ENCODE results near the gene MUC5AC. TPM values are rescaled to one million over a fixed set of nuclear protein-coding genes. Genes with fewer than 3 reads are reported as not detected.

Gene MUC5AC
- total RNA-seq, 4 donors from 2014 or later, result not detected

DNA sequence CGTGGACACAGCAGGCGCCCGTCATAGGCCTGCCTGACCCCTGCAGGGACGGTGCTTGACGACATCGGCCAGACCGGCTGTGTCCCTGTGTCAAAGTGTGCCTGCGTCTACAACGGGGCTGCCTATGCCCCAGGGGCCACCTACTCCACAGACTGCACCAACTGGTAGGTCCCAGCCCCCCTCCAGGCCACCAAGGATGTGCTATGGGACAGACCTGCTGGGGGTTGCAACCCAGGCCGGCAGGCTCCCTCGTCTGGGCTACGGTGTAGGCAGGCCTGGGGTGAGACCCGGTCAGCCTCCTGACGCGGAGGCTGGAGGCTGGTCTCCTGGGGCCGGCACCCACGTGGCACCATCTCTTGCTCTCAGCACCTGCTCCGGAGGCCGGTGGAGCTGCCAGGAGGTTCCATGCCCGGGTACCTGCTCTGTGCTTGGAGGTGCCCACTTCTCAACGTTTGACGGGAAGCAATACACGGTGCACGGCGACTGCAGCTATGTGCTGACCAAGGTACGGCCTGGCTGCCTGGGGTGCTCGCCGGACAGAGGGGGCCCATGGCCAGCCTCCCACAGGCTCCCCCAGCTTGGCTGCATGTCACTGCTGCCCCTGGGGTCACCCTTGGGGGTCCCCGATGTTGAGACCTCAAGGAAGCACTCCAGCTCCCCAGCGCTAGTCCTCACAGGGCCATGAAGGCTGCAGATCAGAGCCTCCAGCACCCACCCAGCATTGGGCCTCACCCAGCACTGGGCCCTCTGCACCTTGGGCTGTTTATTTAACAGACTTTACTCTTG, 7.7 kb downstream of the MUC5AC start:
- no peak for TF ChIP-seq POLR2A (IDR thresholded peaks at IDR 0.05)
- no peak for TF ChIP-seq POLR2AphosphoS5 (IDR thresholded peaks at IDR 0.05)
- TF ChIP-seq EP300 (IDR thresholded peaks at IDR 0.05; ENCODE audit: low read depth), result no peak
- TF ChIP-seq, protein P1, sequence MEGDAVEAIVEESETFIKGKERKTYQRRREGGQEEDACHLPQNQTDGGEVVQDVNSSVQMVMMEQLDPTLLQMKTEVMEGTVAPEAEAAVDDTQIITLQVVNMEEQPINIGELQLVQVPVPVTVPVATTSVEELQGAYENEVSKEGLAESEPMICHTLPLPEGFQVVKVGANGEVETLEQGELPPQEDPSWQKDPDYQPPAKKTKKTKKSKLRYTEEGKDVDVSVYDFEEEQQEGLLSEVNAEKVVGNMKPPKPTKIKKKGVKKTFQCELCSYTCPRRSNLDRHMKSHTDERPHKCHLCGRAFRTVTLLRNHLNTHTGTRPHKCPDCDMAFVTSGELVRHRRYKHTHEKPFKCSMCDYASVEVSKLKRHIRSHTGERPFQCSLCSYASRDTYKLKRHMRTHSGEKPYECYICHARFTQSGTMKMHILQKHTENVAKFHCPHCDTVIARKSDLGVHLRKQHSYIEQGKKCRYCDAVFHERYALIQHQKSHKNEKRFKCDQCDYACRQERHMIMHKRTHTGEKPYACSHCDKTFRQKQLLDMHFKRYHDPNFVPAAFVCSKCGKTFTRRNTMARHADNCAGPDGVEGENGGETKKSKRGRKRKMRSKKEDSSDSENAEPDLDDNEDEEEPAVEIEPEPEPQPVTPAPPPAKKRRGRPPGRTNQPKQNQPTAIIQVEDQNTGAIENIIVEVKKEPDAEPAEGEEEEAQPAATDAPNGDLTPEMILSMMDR (IDR thresholded peaks at IDR 0.05), result no peak
- intact Hi-C loops (cut with DNase I; ENCODE audit: low total_unique reads) (no loop called here), in situ Hi-C loops (cut with MboI; ENCODE audit: low pct_ligation_motif_present in 1 of 4, low pct_unique_long_range_greater_than_20kb in 1 of 4, low sequenced_read_pairs in 3 of 4) (no loop called here)
- Histone ChIP-seq H3K27me3 (no peaks in the 10 kb centered on the region), H3K4me3 (no peak overlapping the region), H3K4me1 (no peaks in the 10 kb centered on the region), H3K27ac (no peak overlapping the region), H3K36me3 (no peaks in the 10 kb centered on the region), H3K9me3 (no peaks in the 10 kb centered on the region)
- WGBS, 2 donors (ENCODE audit: low coverage in 1 of 2), result 85% methylated on average over 15 of the region's 30 CpGs; no CpG with 5 or more reads in 1 of the 2 donors
- peak; percentile 3 for DNase-seq

DNA sequence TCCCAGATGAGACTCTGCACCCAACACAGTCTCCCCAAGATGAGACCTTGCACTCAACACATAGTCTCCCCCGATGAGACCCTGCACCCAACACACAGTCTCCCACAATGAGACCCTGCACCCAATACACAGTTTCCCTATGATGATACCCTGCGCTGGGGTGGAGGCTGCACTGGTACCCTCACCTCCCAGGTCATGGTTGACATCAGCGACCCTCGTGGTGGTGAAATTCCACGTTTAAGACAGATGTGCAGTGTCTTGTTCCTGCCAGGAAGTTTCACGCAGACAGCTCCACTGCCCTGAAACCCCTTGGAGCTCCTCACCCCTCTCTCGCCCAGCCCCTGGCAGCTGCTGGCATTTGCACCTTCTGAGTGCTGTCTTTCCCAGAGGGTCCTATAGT, 9.5 kb downstream of the MUC5AC start:
- H3K36me3 ChIP-seq, result no peaks in the 10 kb centered on the region
- intact Hi-C loops (cut with DNase I; ENCODE audit: low total_unique reads), result no loop called here
- no peaks in the 10 kb centered on the region for H3K9me3 ChIP-seq
- H3K4me1 ChIP-seq, result no peaks in the 10 kb centered on the region
- no peak overlapping the region for H3K4me3 ChIP-seq
- H3K27me3 ChIP-seq, result no peaks in the 10 kb centered on the region
- H3K27ac ChIP-seq, result no peak overlapping the region
- in situ Hi-C loops (cut with MboI; ENCODE audit: low pct_ligation_motif_present in 1 of 4, low pct_unique_long_range_greater_than_20kb in 1 of 4, low sequenced_read_pairs in 3 of 4), result no loop called here
- WGBS, 2 donors (ENCODE audit: low coverage in 1 of 2), result 74 to 100% methylated on average over 1 to 7 of the region's 7 CpGs
- TF ChIP-seq POLR2A (IDR thresholded peaks at IDR 0.05), result no peak
- no peak for TF ChIP-seq POLR2AphosphoS5 (IDR thresholded peaks at IDR 0.05)
- TF ChIP-seq EP300 (IDR thresholded peaks at IDR 0.05; ENCODE audit: low read depth), result no peak
- TF ChIP-seq, protein P1 (IDR thresholded peaks at IDR 0.05), result no peak
- DNase-seq, result no peak

DNA sequence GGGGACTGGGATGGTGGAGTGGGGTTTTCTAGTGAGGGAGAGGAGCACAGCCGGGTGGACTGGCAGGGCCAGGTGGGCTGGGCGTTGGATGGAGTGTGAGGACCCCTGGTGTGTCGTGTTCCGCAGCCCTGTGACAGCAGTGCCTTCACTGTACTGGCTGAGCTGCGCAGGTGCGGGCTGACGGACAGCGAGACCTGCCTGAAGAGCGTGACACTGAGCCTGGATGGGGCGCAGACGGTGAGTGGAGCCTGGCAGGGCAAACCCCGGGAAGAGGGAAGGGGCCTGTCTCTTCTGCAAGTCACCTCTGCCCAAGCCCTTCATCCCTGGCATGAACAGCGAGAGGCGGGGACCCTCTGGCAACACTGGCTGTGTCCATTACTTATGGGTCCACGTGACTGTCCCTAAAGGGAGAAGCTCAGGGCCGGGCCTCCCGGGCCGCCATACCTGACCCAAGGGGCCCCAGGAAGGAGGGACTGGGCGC, 10.0 kb downstream of the MUC5AC start:
- no peaks in the 10 kb centered on the region for H3K27me3 ChIP-seq
- 84% methylated on average over 17 of the region's 19 CpGs; no CpG with 5 or more reads in 1 of the 2 donors for WGBS, 2 donors (ENCODE audit: low coverage in 1 of 2)
- in situ Hi-C loops (cut with MboI; ENCODE audit: low pct_ligation_motif_present in 1 of 4, low pct_unique_long_range_greater_than_20kb in 1 of 4, low sequenced_read_pairs in 3 of 4) (no loop called here), intact Hi-C loops (cut with DNase I; ENCODE audit: low total_unique reads) (no loop called here)
- H3K9me3 ChIP-seq, result no peaks in the 10 kb centered on the region
- no peak overlapping the region for H3K27ac ChIP-seq
- DNase-seq, result no peak
- H3K4me3 ChIP-seq, result no peak overlapping the region
- no peaks in the 10 kb centered on the region for H3K36me3 ChIP-seq
- no peaks in the 10 kb centered on the region for H3K4me1 ChIP-seq
- TF ChIP-seq EP300 (IDR thresholded peaks at IDR 0.05; ENCODE audit: low read depth), result no peak
- TF ChIP-seq, protein P1 (IDR thresholded peaks at IDR 0.05), result no peak
- no peak for TF ChIP-seq POLR2A (IDR thresholded peaks at IDR 0.05)
- TF ChIP-seq POLR2AphosphoS5 (IDR thresholded peaks at IDR 0.05), result no peak

DNA sequence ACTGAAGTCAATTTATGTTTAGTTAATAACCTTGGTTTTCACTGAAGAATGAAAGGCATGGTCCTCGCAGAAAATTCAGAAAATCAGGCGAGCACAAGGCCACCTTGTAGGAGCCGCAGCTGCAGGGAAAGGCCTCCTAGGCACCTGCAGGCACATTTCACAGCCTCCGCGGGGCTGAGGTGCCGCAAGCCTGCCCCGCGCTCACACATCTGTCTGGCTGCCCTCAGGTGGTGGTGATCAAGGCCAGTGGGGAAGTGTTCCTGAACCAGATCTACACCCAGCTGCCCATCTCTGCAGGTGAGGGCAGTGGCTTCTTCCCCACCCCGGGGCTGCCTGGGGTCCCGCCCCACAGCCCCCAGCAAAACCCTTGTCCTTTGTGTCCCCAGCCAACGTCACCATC, 10.5 kb downstream of the MUC5AC start:
- no peaks in the 10 kb centered on the region for H3K36me3 ChIP-seq
- no peak for DNase-seq
- in situ Hi-C loops (cut with MboI; ENCODE audit: low pct_ligation_motif_present in 1 of 4, low pct_unique_long_range_greater_than_20kb in 1 of 4, low sequenced_read_pairs in 3 of 4), result no loop called here

More for the DNA sequence above, 10.5 kb downstream of the MUC5AC start:
- Histone ChIP-seq H3K27me3 (no peaks in the 10 kb centered on the region), H3K4me1 (no peaks in the 10 kb centered on the region), H3K4me3 (no peak overlapping the region), H3K9me3 (no peaks in the 10 kb centered on the region), H3K27ac (no peak overlapping the region)
- intact Hi-C loops (cut with DNase I; ENCODE audit: low total_unique reads), result no loop called here
- TF ChIP-seq, protein P1 (IDR thresholded peaks at IDR 0.05), result no peak
- TF ChIP-seq EP300 (IDR thresholded peaks at IDR 0.05; ENCODE audit: low read depth) (no peak), POLR2A (IDR thresholded peaks at IDR 0.05) (no peak), POLR2AphosphoS5 (IDR thresholded peaks at IDR 0.05) (no peak)
- 86 to 94% methylated on average over 3 to 11 of the region's 11 CpGs for WGBS, 2 donors (ENCODE audit: low coverage in 1 of 2)

All from transverse colon (tissue), 4 donors.